Activated T-cell treated with anti-CD3 and anti-CD28 coated beads, Interleukin-2, amount 50 U/mL, for 4 hours (primary cell): Measurements from ENCODE around the gene TEX14. TPM values are rescaled to one million over a fixed set of nuclear protein-coding genes. Genes with fewer than 3 reads are reported as not detected.

Source experiments
- ATAC-seq, 2 donors: fragments of 200-7000 bp; cut with Tn5 transposase; one replicate each; pipeline ENCODE4 v1.10.0; 2021
- DNase-seq: peaks from one replicate; pipeline ENCODE4 v3.0.0-alpha.2; 2020
- H3K27me3 Mint-ChIP-seq: one replicate; pipeline ENCODE4 v1.8.0; 2021; ENCODE audit warnings: low read depth, mixed read lengths
- H3K36me3 Mint-ChIP-seq: one replicate; pipeline ENCODE4 v1.8.0; 2022; ENCODE audit warnings: mixed read lengths; ENCODE audit not compliant: insufficient read depth
- H3K4me1 Mint-ChIP-seq: one replicate; pipeline ENCODE4 v1.8.0; 2021; ENCODE audit warnings: low read depth, mixed read lengths
- H3K4me3 Mint-ChIP-seq: one replicate; pipeline ENCODE4 v1.8.0; 2021; ENCODE audit warnings: mild to moderate bottlenecking, moderate library complexity, mixed read lengths
- H3K9me3 Mint-ChIP-seq: one replicate; pipeline ENCODE4 v1.8.0; 2021; ENCODE audit warnings: mixed read lengths
- total RNA-seq, 3 donors: library from RNA; stranded (reverse); gene quantifications; one replicate each; pipeline ENCODE4 v1.2.1, GENCODE V29; 2021

Gene TEX14
- total RNA-seq, 3 donors from 2014 or later = 0.20 to 0.43 (median 0.29) TPM

DNA sequence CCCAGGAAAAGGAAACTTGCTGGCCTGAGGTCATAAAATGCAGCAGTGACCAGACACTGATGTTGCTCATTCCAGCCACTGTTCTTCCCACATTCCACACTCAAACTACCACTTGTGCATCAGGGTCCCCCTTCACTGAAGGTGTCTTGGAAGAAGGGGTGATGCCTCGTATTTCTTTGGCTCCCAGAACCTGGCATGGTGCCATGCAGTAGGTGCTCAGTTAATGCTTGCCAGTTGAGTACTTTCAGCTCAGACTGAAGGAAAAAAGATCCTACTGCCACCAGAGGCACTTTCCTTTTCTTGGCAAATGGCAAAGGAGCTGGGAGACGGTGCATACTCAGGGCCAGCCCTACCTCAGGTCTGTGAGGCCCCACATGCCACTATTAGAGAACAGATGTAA is 73.5 kb downstream of the TEX14 start:
- Mint-ChIP-seq H3K36me3 (no peaks in the 10 kb centered on the region), H3K9me3 (no peaks in the 10 kb centered on the region), H3K4me1 (peaks cover 4% of the 10 kb centered on the region), H3K4me3 (no peak overlapping the region), H3K27me3 (no peaks in the 10 kb centered on the region)
- ATAC-seq (no peak), DNase-seq (no peak)

DNA sequence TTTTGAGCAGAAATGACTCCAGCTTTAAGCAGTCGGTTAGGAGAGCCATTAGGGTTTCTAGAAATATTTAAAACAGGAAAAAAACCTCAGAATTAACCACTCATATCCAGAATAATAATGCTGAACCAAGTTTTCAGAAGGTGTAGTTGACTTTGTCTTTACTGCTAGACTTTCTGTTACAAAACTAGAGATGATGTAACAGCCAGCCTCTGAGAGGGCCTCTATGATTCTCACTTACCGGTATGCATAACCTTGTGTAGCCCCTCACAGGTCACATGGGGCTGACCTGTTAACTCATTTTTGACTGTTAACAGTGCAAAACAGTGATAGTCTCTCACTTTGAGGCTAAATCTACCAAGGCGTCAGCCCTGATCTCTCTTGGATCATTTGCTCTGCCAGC is 74.3 kb downstream of the TEX14 start:
- ATAC-seq (peak in 1 of 2 donors; percentile 32), DNase-seq (no peak)
- Mint-ChIP-seq H3K9me3 (no peaks in the 10 kb centered on the region), H3K4me3 (no peak overlapping the region), H3K27me3 (no peaks in the 10 kb centered on the region), H3K36me3 (no peaks in the 10 kb centered on the region), H3K4me1 (peaks cover 4% of the 10 kb centered on the region)

DNA sequence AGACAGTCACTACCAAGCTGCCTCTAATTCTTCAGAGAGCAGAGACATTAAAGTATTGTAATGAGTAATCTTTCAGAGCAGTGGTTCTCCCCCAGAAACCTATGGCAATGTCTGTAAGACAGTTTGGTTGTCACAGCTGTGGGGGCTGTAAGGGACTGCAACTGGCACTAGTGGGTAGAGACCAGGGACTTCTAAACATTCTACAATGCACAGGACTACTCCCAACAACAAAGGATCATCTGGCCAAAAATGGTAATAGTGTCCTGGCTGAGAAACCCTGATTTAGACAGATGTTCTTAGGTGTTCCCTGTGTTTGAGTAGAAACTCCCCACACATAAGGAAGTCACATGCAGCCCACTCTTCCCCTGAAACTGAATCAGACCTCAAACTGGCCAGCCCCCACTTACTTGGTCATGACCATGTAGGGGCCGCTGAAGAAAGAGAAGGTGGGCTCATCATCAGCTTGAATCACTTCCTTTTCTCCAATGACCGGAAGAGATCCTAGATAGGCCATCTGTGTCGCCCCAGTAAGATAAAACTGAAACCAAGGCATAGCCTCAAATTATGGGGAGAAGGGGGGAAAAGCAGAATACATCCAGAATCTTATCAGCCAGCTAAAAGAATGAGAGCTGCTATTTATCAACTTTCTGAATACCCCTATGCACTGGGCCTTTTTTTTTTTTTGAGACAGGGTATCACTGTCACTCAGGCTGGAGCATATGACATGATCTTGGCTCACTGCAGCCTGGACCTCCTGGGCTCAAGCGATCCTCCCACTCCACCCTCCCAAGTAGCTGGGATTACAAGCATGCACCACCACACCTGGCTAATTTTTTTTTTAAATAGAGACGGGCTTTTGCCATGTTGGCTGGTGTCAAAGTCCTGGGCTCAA is 75.8 kb downstream of the TEX14 start:
- no peak for DNase-seq

DNA sequence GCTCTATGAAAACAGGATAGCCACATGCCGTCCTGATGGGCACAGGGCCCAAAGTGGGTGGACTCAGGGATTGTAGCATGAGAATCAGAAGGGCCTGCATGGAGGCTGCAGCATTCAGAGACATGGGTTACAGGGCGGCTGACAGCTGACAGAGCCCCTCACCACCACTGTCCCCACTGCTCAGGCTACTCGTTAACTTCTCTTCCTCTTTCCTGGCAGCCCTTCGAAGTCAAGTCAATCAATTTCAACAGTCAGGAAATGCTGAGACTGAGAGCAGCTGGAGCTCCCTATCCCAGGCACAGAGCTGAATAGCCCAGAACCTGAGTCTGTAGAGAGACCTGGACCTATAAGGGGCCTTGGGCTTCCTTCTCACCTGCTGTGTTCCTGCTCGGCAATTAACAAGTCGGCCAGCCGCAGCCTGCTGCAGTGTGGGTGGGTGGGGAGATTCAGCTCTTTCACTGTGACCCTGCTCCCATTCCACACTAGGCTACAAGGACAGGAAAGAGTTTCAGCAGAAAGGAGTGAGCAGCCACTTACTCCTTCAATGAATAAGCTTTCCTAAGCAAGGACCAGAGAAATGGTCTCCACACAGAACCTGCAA is 76.9 kb downstream of the TEX14 start:
- H3K9me3 Mint-ChIP-seq = no peaks in the 10 kb centered on the region
- ATAC-seq (no peak), DNase-seq (no peak)
- no peak overlapping the region for H3K4me3 Mint-ChIP-seq
- H3K4me1 Mint-ChIP-seq = peaks cover 4% of the 10 kb centered on the region
- no peaks in the 10 kb centered on the region for H3K27me3 Mint-ChIP-seq
- H3K36me3 Mint-ChIP-seq = no peaks in the 10 kb centered on the region

More for the DNA sequence above, 75.8 kb downstream of the TEX14 start:
- Mint-ChIP-seq H3K4me3 (no peak overlapping the region), H3K4me1 (peaks cover 4% of the 10 kb centered on the region), H3K9me3 (no peaks in the 10 kb centered on the region), H3K27me3 (no peaks in the 10 kb centered on the region), H3K36me3 (no peaks in the 10 kb centered on the region)
- ATAC-seq = peak; percentile 34 to 35

DNA sequence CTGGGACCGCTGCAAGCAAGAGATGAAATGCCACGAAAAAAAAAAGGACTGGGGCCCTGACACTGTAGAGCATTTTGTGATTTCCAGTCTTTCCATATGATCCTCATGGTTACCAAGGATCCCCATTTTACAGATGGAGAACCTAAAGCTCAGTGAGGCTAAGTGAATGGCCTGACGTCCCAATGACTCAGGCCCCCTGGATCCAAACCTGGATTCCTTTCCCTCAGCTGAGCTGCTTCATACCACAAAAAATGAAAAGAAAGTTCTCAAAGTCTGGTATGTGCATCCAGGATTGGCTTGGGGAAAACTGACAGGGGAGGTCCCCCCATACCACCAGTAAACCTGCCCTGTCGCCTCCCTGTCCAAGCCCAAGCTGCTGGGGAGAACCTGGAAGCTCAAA is 80.5 kb downstream of the TEX14 start:
- H3K4me3 Mint-ChIP-seq = no peak overlapping the region
- peaks cover 4% of the 10 kb centered on the region for H3K4me1 Mint-ChIP-seq
- ATAC-seq = no peak
- no peaks in the 10 kb centered on the region for H3K27me3 Mint-ChIP-seq
- no peaks in the 10 kb centered on the region for H3K9me3 Mint-ChIP-seq
- H3K36me3 Mint-ChIP-seq = no peaks in the 10 kb centered on the region
- DNase-seq = no peak

DNA sequence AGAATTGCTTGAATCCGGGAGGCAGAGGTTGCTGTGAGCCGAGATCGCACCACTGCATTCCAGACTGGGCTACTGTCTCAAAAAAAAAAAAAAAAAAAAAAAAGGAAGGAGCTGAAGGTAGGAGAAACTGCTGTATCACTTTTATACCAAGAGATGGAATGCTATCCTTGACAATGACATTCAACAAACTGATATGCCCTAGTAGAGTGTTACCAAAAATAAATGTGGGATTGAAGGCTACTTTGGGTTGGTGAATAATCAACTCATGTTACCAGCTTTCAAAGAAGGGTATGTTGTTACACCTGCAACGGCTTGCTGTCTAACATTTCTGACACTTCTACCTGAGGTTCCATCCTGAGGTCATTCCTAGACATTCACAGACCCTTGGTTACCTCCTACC is 84.9 kb downstream of the TEX14 start:
- Mint-ChIP-seq H3K9me3 (no peaks in the 10 kb centered on the region), H3K27me3 (no peaks in the 10 kb centered on the region), H3K4me1 (peaks cover 4% of the 10 kb centered on the region), H3K36me3 (no peaks in the 10 kb centered on the region), H3K4me3 (no peak overlapping the region)
- ATAC-seq (no peak), DNase-seq (no peak)

DNA sequence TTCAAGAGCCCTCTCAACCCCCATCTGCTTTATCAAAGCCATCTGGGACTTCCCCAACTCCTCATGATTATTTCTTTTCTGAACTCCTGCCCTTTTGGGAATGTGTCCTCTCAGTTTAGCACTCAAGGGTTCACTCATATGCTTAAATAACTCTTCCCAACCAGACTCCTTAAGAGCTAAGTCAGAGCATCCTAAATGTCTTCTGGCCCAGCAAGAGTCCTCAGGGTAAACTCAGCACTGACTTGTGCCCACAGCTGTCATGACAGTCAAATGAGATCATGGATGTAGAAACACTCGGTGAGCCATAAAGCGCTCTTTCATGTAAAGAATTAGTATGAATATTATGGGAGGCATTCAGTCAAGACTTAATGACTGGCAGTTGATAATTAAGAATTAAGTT is 85.9 kb downstream of the TEX14 start:
- H3K4me1 Mint-ChIP-seq = peaks cover 4% of the 10 kb centered on the region
- ATAC-seq (no peak), DNase-seq (no peak)
- H3K36me3 Mint-ChIP-seq = no peaks in the 10 kb centered on the region
- no peak overlapping the region for H3K4me3 Mint-ChIP-seq
- H3K9me3 Mint-ChIP-seq = no peaks in the 10 kb centered on the region
- no peaks in the 10 kb centered on the region for H3K27me3 Mint-ChIP-seq

DNA sequence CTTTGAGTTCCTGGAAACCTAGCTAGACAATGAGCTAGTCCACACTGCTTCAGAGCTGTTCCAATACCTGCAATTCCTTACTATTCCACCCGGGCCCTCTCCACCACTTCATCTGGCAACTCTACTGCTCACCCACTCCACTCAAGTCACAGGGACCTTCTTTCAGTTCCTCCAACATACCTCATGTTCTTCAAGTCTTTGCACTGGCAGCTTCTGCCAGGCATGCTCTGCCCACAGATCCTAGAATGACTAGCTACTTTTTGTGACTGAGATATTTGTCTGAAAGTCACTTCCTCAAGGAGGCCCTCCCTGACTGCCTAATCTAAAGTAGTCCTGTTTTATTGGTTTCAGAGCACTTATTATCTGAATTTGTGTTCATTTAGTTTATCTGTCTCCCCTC is 86.4 kb downstream of the TEX14 start:
- Mint-ChIP-seq H3K27me3 (no peaks in the 10 kb centered on the region), H3K4me1 (peaks cover 4% of the 10 kb centered on the region), H3K9me3 (no peaks in the 10 kb centered on the region), H3K36me3 (no peaks in the 10 kb centered on the region), H3K4me3 (no peak overlapping the region)
- ATAC-seq (peak in 1 of 2 donors; percentile 40), DNase-seq (no peak)

DNA sequence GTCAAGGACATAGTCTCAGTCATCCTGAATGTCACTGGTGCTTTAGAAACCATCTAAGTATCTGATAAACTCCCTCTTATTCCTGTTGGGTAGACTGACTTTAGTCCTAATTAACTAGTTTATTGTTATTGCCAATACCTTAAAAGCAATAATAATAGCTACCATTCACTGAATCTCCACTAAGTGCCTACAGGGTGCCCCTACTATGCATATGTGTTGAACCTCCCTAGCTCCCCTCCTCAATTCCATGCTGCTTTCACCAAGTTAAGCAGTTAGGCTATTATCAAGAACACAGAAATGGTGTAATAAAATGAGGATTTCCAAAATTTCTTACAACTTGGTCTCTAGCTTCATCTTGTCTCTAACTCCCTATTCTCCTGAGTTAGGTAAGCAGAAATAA is 89.9 kb downstream of the TEX14 start:
- peaks cover 4% of the 10 kb centered on the region for H3K4me1 Mint-ChIP-seq
- ATAC-seq = no peak
- no peak for DNase-seq
- H3K27me3 Mint-ChIP-seq = no peaks in the 10 kb centered on the region
- no peak overlapping the region for H3K4me3 Mint-ChIP-seq
- H3K36me3 Mint-ChIP-seq = no peaks in the 10 kb centered on the region
- no peaks in the 10 kb centered on the region for H3K9me3 Mint-ChIP-seq

DNA sequence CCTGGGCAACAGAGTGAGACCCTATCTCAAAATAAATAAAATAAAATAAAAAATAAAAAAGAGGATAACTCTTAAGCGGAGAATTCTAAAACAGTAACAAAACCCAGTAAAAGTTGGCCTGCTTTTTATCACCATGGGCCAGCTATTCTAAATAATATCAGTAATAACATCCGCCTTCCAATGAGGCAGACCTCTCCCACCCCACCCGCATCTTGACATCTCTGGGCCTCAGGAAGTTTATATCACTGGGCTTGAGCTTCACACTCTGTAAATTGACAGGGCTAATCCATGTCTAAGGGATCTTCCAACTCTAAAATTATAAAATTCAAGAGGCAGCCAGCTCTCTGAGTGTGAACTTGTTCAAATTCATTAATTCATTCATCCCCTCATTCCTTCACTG is 94.5 kb downstream of the TEX14 start:
- Mint-ChIP-seq H3K36me3 (no peaks in the 10 kb centered on the region), H3K9me3 (no peaks in the 10 kb centered on the region), H3K4me3 (no peak overlapping the region), H3K4me1 (no peaks in the 10 kb centered on the region), H3K27me3 (no peaks in the 10 kb centered on the region)
- DNase-seq (no peak), ATAC-seq (no peak)

DNA sequence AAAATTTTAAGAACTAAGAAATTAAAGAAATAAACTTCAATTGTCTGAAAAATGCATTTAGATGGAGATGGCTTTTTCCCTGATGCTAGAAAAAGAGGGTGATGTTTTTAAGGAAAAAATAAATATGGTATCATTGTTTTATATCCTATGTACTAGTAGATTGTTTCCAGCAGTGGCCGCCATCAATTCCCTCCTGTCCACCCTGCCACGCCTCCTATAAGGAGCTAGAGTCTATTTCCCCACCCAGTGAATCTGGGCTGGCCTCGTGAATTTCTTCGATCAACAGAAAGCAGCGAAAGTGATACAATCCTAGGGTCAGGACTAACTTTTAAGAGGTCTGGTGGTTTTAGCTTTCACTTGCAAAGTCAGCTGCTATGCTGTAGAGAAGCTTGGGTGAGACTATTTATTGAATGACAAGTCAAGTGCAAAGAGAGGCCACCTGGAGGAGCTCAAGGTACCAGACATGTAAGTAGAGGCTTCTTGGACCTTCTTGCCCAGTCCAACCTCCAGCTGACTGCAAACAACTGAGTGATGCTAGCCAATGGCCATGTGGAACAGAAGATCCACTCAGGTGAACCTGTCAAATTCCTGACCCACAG is 96.6 kb downstream of the TEX14 start:
- Mint-ChIP-seq H3K4me3 (no peak overlapping the region), H3K9me3 (no peaks in the 10 kb centered on the region), H3K4me1 (no peaks in the 10 kb centered on the region), H3K36me3 (no peaks in the 10 kb centered on the region), H3K27me3 (no peaks in the 10 kb centered on the region)
- DNase-seq = no peak
- no peak for ATAC-seq

DNA sequence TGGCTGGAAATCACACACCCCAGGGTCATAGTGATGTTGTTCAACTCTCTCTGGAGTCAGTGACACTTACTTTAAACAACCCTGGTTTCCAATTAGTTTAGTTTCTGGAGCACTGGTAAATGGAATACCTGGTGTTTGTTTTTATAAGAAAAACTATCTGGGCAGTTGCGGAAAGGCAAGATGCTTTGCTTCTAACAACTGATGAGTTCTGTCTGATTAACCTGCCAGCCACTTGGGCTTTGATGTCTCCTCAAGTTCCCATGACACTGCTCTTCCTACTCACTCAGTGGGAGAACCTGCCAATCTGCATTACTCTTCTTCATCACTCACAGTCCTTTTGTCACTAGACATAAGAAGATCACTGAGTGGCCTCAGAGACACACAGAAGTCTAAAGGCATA is 98.7 kb downstream of the TEX14 start:
- Mint-ChIP-seq H3K4me3 (no peak overlapping the region), H3K36me3 (no peaks in the 10 kb centered on the region), H3K9me3 (no peaks in the 10 kb centered on the region), H3K4me1 (no peaks in the 10 kb centered on the region), H3K27me3 (no peaks in the 10 kb centered on the region)
- DNase-seq = no peak
- ATAC-seq = no peak

DNA sequence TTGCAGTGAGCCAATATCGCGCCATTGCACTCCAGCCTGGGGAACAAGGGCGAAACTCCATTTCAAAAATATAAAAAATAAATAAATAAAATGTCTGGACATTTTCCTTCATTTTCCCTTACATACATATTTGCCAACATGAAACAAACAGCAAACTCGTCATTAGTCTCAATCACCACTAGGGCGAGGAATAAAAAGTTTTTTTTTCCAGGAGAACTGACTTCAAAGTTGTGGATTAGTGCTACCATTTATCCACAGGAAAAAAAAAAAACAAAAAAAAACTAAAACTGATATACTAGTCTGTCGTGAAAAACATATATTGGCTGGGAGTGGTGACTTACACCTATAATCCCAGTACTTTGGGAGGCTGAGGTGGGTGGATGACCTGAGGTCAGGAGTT is 100.4 kb downstream of the TEX14 start:
- Mint-ChIP-seq H3K9me3 (no peaks in the 10 kb centered on the region), H3K36me3 (no peaks in the 10 kb centered on the region), H3K4me1 (peaks cover 4% of the 10 kb centered on the region), H3K4me3 (no peak overlapping the region), H3K27me3 (no peaks in the 10 kb centered on the region)
- no peak for DNase-seq
- ATAC-seq = no peak

DNA sequence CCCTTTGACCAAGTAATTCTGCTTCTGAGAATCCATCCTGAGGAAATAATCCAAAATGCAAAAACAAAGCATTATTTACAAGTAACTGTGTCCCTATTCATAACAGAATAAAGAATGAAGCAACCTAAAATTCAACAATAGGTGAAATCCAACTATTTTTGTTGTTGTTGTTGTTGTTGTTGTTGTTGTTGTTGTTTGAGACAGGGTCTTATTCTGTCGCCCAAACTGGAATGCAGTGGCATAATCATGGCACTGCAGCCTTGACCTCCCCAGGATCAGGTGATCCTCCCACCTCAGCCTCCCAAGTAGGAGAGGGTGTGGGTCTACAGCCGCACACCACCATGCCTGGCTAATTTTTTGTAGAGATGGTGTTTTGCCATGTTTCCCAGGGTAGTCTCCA is 101.5 kb downstream of the TEX14 start:
- DNase-seq (no peak), ATAC-seq (no peak)
- Mint-ChIP-seq H3K4me3 (no peak overlapping the region), H3K27me3 (no peaks in the 10 kb centered on the region), H3K36me3 (no peaks in the 10 kb centered on the region), H3K4me1 (peaks cover 4% of the 10 kb centered on the region), H3K9me3 (no peaks in the 10 kb centered on the region)

DNA sequence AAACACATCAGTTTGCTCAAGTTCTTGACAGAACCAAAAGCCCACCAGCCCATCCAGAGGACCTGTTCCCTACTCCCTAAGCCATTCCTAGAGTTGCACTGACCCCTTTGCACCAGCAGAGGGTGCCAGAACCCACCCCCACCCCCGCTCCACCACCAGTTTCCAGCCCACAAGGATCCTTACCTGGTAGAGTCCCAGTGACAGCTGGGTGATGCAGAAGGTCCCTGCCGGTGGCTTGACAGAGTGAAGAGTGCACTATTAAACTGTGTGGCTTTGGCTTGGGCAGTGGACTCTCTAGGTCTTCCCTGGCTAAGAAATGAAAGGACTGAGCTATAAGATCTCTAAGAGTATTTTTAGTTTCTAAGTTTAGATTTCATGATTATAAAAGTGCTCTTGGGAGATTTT is 104.1 kb downstream of the TEX14 start:
- H3K4me3 Mint-ChIP-seq = no peak overlapping the region
- peak; percentile 52 for DNase-seq
- H3K4me1 Mint-ChIP-seq = peaks cover 4% of the 10 kb centered on the region
- no peaks in the 10 kb centered on the region for H3K9me3 Mint-ChIP-seq
- no peaks in the 10 kb centered on the region for H3K27me3 Mint-ChIP-seq
- H3K36me3 Mint-ChIP-seq = no peaks in the 10 kb centered on the region
- ATAC-seq = peak; percentile 66 to 83
